Measurements from ENCODE around the gene PRLR.
"Not testable (repeated sequence)": the region's sequence is repeated elsewhere in the genome, so short reads cannot be mapped to it uniquely, and the experiment has no call there.

Gene PRLR

DNA sequence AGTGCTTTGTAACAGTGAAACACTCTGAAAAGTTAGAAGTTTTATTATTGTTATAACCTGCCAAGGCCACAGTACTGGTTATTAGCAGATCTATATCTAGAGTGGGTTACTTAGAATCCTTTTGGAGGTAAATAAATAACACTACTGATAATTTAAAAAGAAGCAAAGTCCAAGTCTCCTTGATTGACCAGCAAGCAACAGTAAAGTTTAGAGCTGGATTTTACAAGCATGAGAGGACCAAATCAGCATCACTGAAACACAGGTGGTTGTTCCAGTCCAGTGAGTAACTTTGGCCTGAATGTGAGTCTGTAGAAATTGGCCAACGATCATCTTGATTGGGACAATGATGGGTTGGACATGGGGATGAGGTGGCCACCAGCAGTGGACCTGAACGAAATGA, 105.4 kb downstream of the PRLR start:
- no peak for DNase-seq (ENCODE audit: low read depth)
- TF ChIP-seq, protein P1, sequence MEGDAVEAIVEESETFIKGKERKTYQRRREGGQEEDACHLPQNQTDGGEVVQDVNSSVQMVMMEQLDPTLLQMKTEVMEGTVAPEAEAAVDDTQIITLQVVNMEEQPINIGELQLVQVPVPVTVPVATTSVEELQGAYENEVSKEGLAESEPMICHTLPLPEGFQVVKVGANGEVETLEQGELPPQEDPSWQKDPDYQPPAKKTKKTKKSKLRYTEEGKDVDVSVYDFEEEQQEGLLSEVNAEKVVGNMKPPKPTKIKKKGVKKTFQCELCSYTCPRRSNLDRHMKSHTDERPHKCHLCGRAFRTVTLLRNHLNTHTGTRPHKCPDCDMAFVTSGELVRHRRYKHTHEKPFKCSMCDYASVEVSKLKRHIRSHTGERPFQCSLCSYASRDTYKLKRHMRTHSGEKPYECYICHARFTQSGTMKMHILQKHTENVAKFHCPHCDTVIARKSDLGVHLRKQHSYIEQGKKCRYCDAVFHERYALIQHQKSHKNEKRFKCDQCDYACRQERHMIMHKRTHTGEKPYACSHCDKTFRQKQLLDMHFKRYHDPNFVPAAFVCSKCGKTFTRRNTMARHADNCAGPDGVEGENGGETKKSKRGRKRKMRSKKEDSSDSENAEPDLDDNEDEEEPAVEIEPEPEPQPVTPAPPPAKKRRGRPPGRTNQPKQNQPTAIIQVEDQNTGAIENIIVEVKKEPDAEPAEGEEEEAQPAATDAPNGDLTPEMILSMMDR (IDR thresholded peaks at IDR 0.05; ENCODE audit: insufficient read depth, low read depth, low read length, missing control alignments) = no peak
- H3K4me3 ChIP-seq (ENCODE audit: low read length) = no peak overlapping the region

DNA sequence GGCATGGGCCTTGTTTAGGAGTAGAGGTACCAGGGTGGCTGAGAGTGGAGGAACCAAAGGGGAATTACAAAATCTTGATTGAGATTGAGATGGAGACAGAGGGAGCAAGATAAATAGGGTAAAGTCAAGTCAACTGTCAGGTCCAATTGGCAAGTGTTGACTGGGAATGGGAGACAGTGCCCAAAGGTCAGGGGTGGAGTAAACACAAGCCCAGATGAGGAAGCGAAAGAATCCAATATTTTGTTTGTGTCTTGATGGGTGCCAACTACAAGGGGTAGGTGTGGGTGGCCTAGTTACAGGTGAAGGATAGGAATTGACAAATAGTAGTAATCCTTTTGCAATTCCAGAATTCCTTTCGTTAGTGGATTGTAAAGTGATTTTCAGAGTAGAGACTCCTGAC, 107.5 kb downstream of the PRLR start:
- no peak for DNase-seq (ENCODE audit: low read depth)
- TF ChIP-seq, protein P1 (IDR thresholded peaks at IDR 0.05; ENCODE audit: insufficient read depth, low read depth, low read length, missing control alignments) = no peak
- no peak overlapping the region for H3K4me3 ChIP-seq (ENCODE audit: low read length)

DNA sequence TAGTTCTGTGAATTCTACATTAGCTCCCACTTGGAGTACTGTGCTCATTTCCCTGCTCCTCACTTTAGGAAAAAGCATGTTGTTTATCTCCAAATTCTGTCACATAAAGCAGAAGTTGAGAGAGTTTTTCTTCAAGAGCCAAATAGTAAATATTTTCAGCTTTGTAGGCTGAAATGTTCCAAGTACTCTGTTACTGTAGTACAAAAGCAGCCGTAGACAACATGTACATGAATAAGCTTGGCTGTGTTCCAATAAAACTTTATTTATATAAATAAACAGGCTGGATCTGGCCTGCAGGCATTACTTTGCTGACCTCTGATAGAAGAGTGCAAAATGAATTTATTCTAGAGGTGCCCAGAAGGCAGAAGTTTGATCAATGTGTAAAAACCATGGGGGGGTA, 109.6 kb downstream of the PRLR start:
- H3K4me3 ChIP-seq (ENCODE audit: low read length) = no peak overlapping the region
- DNase-seq (ENCODE audit: low read depth) = no peak
- TF ChIP-seq, protein P1 (IDR thresholded peaks at IDR 0.05; ENCODE audit: insufficient read depth, low read depth, low read length, missing control alignments) = no peak

DNA sequence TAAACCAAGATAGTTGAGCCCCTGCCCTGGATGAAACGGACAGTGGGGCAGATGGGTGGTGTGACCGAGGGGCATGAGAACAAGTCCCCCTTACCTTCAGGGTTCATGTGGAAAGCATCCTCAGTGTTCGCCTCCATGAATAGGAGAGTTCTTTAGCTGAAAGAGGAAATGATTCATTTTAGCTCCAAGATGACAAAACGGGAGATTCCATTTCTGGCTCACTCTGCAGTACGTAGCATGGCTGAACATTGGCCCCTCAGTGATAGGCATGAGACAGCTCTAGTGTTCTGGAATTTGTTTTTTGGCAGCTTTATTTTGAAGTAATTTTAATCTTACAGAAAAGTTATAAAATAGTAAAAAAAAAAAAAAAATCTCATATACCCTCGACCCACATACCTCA, 112.3 kb downstream of the PRLR start:
- no peak overlapping the region for H3K4me3 ChIP-seq (ENCODE audit: low read length)

DNA sequence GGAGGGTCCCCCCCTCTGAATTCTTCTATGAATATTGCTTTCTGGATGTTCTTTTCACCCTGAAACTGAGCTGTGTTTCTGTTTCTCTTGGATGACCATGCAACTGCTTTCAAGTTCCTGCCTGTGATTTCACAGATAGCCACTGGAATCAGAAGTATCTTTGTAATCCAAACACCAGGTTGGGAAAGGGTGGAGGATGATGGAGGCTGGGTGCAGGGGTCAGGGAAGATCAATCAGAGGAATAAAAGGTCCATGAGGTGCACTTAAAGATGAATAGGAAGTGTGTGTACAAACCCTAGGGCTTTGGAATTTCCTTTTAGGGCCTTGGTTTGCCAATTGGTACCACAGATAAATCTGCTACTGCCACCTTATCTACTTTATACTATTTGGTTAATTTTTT, 114.4 kb downstream of the PRLR start:
- H3K4me3 ChIP-seq (ENCODE audit: low read length) = no peak overlapping the region
- no peak for DNase-seq (ENCODE audit: low read depth)
- TF ChIP-seq, protein P1 (IDR thresholded peaks at IDR 0.05; ENCODE audit: insufficient read depth, low read depth, low read length, missing control alignments) = no peak

More for the DNA sequence above, 112.3 kb downstream of the PRLR start:
- peak; percentile 1 for DNase-seq (ENCODE audit: low read depth)
- TF ChIP-seq, protein P1 (IDR thresholded peaks at IDR 0.05; ENCODE audit: insufficient read depth, low read depth, low read length, missing control alignments) = no peak

DNA sequence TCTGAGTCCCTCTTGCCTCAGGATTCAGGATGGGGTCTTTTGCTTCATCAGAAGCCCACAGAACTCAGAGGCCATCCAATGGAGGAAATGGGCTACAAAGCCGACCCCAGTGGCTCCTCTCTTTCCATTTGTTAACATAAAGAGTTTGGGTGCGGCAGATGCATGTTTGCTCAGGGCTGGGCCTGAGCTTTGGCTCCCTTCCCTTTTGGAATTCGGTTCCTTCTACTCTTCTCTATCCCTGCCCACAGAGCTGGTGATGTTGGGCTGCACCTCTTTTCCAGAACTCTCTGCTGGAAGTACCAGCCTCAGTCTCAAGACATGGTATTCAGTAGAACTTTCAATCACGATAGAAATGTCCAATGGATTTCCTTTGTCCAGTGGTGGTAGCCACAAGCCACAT, 115.6 kb downstream of the PRLR start:
- H3K4me3 ChIP-seq (ENCODE audit: low read length) = no peak overlapping the region
- DNase-seq (ENCODE audit: low read depth) = no peak
- TF ChIP-seq, protein P1 (IDR thresholded peaks at IDR 0.05; ENCODE audit: insufficient read depth, low read depth, low read length, missing control alignments) = no peak

DNA sequence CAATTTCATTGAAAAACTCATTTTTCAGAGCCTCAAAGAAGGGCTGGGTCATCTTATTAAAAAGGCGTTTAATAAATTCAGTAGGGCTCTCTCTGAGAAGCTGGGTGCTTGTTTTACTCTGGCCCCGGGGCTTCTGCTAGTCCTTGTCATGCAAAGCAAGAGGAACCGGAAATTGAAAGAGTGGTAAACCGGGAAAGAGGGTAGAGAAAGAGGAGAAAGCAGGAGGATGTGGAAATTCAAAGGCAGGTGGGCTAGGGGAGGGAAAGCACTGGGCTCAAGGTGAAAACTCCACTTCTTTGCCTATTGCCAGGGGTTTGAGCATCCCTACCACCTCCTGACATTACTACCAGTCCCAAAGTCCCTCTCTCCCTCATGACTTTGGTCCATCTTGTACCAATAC, 118.0 kb downstream of the PRLR start:
- no peak for DNase-seq (ENCODE audit: low read depth)
- TF ChIP-seq, protein P1 (IDR thresholded peaks at IDR 0.05; ENCODE audit: insufficient read depth, low read depth, low read length, missing control alignments) = no peak
- H3K4me3 ChIP-seq (ENCODE audit: low read length) = no peak overlapping the region

DNA sequence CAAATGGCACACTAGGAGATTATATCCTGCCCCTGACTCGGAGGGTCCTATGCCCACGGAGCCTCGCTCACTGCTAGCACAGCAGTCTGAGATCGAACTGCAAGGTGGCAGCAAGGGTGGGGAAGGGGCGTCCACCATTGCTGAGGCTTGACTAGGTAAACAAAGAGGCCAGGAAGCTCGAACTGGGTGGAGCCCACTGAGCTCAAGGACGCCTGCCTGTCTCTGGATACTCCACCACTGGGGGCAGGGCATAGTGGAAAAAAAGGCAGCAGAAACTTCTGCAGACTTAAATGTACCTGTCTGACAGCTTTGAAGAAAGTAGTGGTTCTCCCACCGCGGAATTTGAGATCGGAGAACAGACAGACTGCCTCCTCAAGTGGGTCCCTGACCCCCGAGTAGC, 125.7 kb downstream of the PRLR start:
- H3K4me3 ChIP-seq (ENCODE audit: low read length); DNase-seq (ENCODE audit: low read depth): not testable (repeated sequence)
